ENCODE data around the gene KRIT1.
A peak's percentile ranks its signal among the peaks of the same experiment; 100 is the strongest.

Gene KRIT1

GRCh38 chr7:92245487-92246359 is at the start of gene KRIT1, which contains the start of gene ANKIB1:
TSS of gene KRIT1 (minus strand) at chr7:92245914. CDS start at chr7:92242135, 3,779 bp downstream.
TSS of gene ANKIB1 (plus strand) at chr7:92245974. CDS start at chr7:92294979, 49,005 bp downstream.
- DNase-seq (ENCODE audit: low spot score), result peak; percentile 89
- in situ Hi-C loops (cut with MboI; ENCODE audit: low sequenced_read_pairs, unreplicated experiment), result no loop called here
- TF ChIP-seq CTCF (IDR thresholded peaks at IDR 0.05; ENCODE audit: borderline replicate concordance, control extremely low read depth, extremely low read depth, insufficient read depth, missing control alignments), result no peak

GRCh38 chr7:92295391-92295790 is 49.7 kb upstream of the KRIT1 start:
- in situ Hi-C loops (cut with MboI; ENCODE audit: low sequenced_read_pairs, unreplicated experiment), result no loop called here
- no peak for TF ChIP-seq CTCF (IDR thresholded peaks at IDR 0.05; ENCODE audit: borderline replicate concordance, control extremely low read depth, extremely low read depth, insufficient read depth, missing control alignments)
- DNase-seq (ENCODE audit: low spot score), result no peak

- DNase-seq (ENCODE audit: low spot score), result no peak
- in situ Hi-C loops (cut with MboI; ENCODE audit: low sequenced_read_pairs, unreplicated experiment), result no loop called here
- TF ChIP-seq CTCF (IDR thresholded peaks at IDR 0.05; ENCODE audit: borderline replicate concordance, control extremely low read depth, extremely low read depth, insufficient read depth, missing control alignments), result no peak
Measured at GRCh38 chr7:92293896-92294590, 48.3 kb upstream of the KRIT1 start.

- no peak for TF ChIP-seq CTCF (IDR thresholded peaks at IDR 0.05; ENCODE audit: borderline replicate concordance, control extremely low read depth, extremely low read depth, insufficient read depth, missing control alignments)
- in situ Hi-C loops (cut with MboI; ENCODE audit: low sequenced_read_pairs, unreplicated experiment), result no loop called here
- DNase-seq (ENCODE audit: low spot score), result no peak
Measured at GRCh38 chr7:92292981-92293380, 47.3 kb upstream of the KRIT1 start.

- no peak for TF ChIP-seq CTCF (IDR thresholded peaks at IDR 0.05; ENCODE audit: borderline replicate concordance, control extremely low read depth, extremely low read depth, insufficient read depth, missing control alignments)
- no peak for DNase-seq (ENCODE audit: low spot score)
- in situ Hi-C loops (cut with MboI; ENCODE audit: low sequenced_read_pairs, unreplicated experiment), result no loop called here
Measured at GRCh38 chr7:92289321-92289720, 43.6 kb upstream of the KRIT1 start.

GRCh38 chr7:92282930-92283329 is 37.2 kb upstream of the KRIT1 start:
- in situ Hi-C loops (cut with MboI; ENCODE audit: low sequenced_read_pairs, unreplicated experiment), result no loop called here
- TF ChIP-seq CTCF (IDR thresholded peaks at IDR 0.05; ENCODE audit: borderline replicate concordance, control extremely low read depth, extremely low read depth, insufficient read depth, missing control alignments), result no peak
- no peak for DNase-seq (ENCODE audit: low spot score)

Measured in GM13976 (cell line).